Kidney glomerular epithelial cell (primary cell): ENCODE measurements around the gene LRCH1.

Experiments used
- DNase-seq: peaks from one replicate; lab custom pipeline; 2025; lab: John Stamatoyannopoulos, UW

LRCH1 gene

GRCh38 chr13:46535825-46536224 is 17.1 kb upstream of the LRCH1 start:
- DNase-seq, result no peak

GRCh38 chr13:46536341-46536740 is 16.6 kb upstream of the LRCH1 start:
- no peak for DNase-seq

DNA sequence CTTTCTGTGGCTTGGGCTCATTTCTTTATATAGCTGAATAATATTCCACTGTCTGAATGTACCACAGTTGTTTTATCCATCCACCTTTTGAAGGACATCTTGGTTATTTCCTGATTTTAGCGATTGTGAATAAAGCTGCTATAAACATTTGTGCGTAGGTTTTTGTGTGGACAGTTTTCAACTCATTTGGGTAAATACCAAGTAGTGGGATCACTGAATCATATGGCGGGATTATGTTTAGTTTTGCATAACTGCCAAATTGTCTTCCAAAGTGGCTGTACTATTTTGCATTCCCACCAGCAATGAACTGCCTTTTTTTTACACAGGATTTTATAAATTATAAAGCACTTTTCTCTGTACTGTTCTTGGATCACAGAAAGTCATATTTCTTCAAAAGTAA is 13.7 kb upstream of the LRCH1 start:
- no peak for DNase-seq

DNA sequence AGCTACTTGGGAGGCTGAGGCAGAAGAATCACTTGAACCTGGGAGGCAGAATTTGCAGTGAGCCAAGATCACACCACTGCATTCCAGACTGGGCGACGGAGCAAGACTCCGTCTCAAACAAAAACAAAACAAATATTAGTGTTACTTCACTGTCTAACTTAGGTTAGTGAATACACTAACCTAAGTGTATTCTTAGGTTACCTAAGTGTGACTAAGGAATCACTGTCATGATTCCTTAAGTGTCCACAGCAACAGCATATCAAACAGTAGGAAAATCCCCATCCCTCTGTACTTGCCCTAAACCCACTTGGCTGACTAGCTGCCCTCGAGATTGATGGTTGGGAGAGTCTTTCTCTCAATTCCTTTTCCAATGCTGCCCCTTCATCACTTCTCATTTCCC is 11.8 kb upstream of the LRCH1 start:
- no peak for DNase-seq

DNA sequence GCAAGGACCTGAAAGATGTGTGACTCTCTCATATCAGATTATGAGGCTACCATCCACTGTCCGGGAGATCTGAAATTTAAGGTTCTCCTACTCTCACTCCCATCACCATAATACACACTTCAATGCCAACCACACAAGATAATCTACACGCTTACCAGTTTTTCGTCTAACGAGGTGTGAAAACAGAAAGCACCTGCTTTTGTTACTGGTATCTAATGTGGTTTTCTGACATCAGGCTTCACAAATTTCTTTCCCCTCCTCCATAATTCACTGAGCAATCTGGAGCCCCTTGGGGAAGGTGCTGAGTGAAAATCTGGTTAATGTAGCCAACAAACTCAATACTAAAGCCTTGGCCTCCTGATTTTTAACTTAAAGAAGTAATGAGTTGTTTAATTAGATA is 10.1 kb upstream of the LRCH1 start:
- no peak for DNase-seq

DNA sequence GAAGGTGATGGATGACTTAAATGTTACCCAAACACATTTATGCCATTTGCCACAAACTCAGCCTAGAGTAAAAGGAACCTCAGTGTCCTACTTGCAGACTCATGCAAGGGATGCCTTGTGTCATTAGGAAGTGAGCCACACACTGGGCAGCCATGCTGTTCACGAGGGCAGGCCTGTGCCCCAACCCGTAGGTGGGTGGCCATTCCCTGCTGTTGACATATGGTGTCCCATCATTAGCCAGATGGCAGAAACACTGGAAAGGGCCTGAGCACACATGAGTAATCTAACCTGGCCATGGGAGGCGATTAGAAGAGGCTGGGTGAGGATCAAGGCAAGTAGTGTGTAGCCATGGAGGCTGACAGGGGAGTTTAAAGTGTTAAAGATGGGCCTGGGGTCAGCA is 9.7 kb upstream of the LRCH1 start:
- no peak for DNase-seq

- DNase-seq, result no peak
These were observed 8.8 kb upstream of the LRCH1 start for GRCh38 chr13:46544208-46544607.

- DNase-seq, result no peak
These were observed 8.2 kb upstream of the LRCH1 start for GRCh38 chr13:46544811-46545210.

- no peak for DNase-seq
These were observed 6.7 kb upstream of the LRCH1 start for GRCh38 chr13:46546084-46546768.

DNA sequence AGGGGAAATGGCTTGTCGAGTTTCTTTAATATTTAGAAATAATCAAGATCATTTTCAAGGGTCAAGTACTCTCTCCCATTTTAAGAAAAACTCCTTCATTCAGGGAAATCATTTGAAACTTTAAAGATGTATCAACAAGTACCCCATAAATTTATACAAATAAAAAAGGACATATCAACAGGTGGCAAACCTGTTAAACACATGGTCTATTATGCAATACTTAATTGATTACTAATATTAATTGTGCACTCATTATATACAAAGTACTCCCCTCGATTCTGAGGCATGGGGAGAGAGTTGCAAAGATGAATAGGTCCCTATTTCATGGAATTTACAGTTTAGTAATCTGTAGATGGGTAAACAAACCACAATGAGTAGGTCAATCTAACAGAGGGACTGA is 2.1 kb upstream of the LRCH1 start:
- DNase-seq, result no peak

DNA sequence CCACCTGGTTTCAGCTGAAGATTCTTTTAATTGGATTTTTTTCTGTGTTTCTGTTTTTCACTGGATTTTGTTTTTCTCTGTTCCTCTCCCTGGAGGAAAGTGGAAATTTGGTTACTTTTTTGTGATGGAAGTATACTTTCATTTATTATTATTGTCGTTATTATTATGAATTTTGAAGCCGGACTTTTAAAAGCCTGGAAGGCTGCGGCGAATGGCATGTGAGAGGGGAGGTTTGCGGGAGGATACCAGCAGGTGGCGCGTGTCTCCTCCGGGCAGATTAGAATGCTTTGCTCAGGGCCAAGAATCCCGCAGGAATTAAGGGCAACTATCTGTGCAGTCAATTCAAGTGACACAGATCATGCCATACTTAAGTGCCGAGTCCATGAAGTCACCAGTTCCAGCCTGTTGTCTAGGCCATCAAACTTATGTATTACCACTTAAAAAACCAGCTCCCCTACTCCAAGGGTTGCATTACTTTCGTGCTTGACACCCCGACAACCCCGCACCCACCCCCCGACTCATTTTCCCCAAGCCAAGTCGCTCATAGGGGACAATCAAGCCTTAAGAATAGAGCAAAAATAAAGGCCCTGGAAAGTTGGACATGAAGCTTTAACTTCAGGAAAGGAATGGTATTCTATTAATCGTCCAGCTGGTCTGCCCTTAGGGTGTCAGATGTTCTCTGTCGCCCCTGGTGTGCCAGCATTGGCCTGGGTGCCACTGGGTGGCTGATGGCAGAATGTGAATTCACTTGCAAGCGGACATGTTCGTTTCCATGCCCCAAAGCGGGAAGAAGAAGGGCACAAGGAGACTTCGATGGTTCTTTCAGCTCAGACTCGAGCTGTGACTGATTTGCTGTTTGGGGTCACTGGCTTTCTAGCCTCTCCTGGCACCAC is 1.3 kb upstream of the LRCH1 start:
- DNase-seq, result peak; percentile 57

- DNase-seq, result no peak
These were observed 677 bp upstream of the LRCH1 start for GRCh38 chr13:46552303-46552682.

GRCh38 chr13:46553521-46553885 is 533 bp downstream of the LRCH1 start:
- no peak for DNase-seq

- DNase-seq, result peak; percentile 76
These were observed 1.2 kb downstream of the LRCH1 start for GRCh38 chr13:46553886-46554858.

- no peak for DNase-seq
These were observed 2.0 kb downstream of the LRCH1 start for GRCh38 chr13:46554951-46555350.

GRCh38 chr13:46555722-46556417 is 2.9 kb downstream of the LRCH1 start:
- no peak for DNase-seq

GRCh38 chr13:46556418-46556779 is 3.4 kb downstream of the LRCH1 start:
- no peak for DNase-seq

DNA sequence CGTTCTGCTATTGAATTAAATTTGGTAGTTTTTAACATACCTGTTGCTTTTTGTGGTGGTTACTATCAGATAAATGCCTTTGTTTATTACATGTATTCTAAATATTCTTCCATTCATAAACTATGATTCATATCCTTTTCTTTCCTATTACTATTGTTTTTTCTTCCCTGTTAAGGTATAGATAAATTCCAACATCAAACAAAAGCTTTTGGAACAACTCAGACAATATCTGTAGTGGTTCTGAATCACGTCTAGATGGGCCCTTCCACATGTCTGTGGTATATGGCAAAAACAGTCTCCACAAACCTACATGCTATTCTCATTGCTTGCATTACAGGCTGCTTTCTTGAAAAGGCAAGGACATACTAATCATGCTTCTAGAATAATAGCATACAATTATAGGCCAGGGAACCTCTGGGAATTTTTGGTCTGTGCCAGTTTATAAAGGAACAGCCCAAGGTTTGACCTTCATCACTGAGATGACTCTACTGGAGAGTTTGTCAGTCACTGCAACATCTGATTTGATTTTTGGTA is 6.4 kb downstream of the LRCH1 start:
- DNase-seq, result no peak

- DNase-seq, result no peak
These were observed 7.8 kb downstream of the LRCH1 start for GRCh38 chr13:46560778-46561177.

DNA sequence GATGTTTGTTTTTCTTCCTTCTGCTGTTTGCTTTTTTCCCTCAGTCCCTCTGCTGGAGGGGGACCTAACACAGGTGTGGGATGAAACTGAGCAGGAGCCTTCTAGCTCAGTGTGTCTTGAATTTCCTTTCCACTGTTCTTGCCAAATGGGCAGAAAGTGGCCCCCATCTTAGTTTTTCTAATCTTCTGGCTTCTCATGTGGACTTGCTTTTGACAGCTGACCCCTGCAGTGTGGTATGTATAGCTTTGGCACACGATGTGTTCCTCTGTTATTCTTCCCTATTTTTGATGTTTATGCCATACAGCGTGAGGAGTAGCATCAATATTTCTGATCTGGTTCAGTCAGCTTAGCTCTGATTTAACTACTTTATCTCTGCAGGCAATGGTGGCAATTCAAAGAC is 8.3 kb downstream of the LRCH1 start:
- DNase-seq, result no peak

DNA sequence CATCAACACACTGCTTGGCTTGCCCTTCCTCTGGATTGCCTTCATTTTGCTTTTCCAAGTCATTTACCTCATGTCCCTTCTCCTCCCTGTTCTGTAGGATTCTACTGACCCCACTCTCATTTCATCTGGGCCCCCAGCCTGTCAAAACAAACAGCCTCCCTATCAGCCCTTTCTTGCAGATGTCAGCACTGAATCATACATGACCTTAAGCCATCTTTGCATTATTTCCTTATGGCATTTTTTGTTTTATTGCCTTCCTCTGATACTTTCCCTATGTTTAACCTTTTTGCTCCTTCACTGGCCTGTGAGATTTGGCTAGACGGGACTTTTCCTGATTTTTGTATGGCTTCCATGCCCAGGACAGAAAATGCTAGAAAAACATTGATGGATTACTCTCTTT is 8.7 kb downstream of the LRCH1 start:
- no peak for DNase-seq

DNA sequence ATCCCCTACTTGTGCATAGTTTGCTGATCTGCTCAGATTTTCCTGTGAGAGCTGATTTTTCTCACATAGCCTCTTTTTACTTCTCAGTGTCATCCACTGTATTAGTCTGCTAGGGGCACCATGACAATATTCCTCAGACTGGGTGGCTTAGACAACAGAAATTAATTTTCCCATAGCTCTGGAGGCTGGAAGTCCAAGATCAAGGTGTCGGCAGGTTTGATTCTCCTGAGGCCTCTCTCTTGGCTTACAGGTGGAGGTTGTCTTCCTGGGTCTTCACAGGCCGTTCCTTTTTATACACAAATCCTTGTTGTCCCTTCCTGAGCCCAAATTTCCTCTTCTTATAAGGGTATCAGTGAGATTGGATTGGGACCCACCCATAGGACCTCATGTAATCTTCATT is 9.2 kb downstream of the LRCH1 start:
- DNase-seq, result no peak
